NCI-H1105 (cell line): ENCODE measurements around the gene VAV1.
A peak's percentile ranks its signal among the peaks of the same experiment; 100 is the strongest.
"Not testable (repeated sequence)": the region's sequence is repeated elsewhere in the genome, so short reads cannot be mapped to it uniquely, and the experiment has no call there.

Experiments used
- DNase-seq: peaks from one replicate; lab custom pipeline; 2025; lab: John Stamatoyannopoulos, UW

VAV1 gene

DNA sequence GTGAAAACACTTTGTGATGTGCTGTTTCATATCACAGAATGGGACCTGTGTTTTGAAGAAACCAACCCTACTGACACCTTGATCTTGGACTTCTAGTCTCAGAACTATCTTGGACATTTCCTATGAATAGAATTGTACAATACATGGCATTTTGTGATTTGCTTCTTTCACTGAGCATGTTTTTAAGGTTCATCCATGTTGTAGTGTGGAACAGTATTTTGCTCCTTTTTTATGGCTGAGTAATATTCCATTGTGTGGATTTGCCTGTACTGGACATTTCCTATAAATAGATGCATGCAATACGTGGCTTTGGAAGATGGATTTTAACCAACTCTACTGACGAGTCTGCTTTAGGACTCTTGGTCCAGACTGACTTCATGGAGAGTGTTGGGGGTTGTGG lies 46.8 kb downstream of the VAV1 start:
- no peak for DNase-seq

GRCh38 chr19:6820237-6820636 lies 47.7 kb downstream of the VAV1 start:
- DNase-seq, result no peak

GRCh38 chr19:6821639-6822310 lies 49.3 kb downstream of the VAV1 start:
- no peak for DNase-seq

DNA sequence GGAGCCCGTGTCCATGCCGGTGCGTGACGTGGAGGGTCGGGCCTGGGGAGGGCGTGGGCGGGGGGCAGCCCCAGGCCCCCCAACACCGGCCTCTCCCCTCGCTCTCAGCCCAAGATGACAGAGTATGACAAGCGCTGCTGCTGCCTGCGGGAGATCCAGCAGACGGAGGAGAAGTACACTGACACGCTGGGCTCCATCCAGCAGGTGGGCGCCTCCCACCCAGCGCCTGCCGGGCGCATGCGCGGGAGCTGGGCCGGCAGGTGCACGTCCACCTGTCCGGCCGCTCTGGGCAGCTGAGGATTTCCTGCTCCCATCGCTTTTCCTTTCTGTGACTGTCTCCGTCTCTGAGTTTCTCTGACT lies 49.8 kb downstream of the VAV1 start:
- DNase-seq, result peak; percentile 53

GRCh38 chr19:6825076-6825774 lies 52.7 kb downstream of the VAV1 start:
- no peak for DNase-seq

DNA sequence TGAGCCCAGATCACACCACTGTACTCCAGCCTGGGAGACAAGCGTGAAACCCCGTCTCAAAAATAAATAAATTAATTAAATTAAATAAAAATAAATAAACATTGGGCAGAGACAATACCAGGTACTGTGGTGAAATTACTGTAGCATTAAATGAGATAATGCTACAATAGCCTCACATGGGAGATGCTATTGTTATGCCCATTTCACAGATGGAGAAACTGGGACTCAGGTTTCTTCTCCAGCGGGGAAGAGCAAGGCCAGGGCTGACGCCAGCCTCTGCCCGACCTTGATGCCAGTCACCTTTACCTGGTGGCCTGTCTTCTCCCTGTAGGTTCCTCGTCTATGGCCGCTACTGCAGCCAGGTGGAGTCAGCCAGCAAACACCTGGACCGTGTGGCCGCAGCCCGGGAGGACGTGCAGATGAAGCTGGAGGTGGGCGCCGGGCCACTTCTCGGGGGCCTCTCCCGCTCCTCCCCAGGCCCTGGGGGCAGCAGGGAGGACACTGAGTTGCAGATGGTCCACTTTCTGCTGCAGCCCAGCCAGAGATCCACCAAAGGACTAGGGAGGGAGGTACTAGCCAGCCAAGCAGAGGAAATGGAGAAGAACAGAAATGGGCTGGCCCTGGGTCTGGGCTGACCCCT lies 53.9 kb downstream of the VAV1 start:
- DNase-seq, result no peak

DNA sequence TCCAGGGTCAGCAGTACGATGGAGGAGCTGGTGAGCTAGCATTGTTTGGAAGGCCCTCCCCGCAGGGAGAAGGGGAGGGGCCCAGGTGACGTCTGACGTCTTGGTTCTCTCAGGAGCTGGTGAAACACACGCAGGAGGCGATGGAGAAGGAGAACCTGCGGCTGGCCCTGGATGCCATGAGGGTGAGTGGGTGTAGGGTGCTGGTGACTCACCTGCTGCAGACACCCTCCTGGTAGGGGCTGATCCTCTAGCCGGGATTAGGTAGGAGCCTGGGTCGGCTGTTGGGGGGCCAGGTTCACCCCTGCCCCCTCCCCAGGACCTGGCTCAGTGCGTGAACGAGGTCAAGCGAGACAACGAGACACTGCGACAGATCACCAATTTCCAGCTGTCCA lies 55.8 kb downstream of the VAV1 start:
- no peak for DNase-seq

GRCh38 chr19:6828698-6829633 lies 56.5 kb downstream of the VAV1 start:
- DNase-seq, result no peak

GRCh38 chr19:6829829-6830228 lies 57.3 kb downstream of the VAV1 start:
- DNase-seq, result not testable (repeated sequence)

DNA sequence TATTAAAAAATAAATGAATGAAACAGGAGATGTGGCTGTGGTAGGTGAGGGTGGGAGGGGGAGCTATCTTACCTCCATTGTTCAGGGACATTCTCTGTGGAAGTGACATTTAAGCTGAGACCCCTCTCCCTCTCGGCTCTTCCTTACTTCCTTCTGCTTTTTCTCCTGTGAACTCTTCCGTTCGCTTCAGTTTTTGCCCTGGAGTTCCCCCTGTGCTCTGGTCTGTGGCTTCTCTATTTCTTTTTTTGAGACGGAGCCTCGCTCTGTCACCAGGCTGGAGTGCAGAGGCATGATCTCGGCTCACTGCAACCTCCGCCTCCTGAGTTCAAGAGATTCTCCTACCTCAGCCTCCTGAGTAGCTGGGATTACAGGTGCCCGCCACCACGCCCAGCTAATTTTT lies 58.6 kb downstream of the VAV1 start:
- not testable (repeated sequence) for DNase-seq

DNA sequence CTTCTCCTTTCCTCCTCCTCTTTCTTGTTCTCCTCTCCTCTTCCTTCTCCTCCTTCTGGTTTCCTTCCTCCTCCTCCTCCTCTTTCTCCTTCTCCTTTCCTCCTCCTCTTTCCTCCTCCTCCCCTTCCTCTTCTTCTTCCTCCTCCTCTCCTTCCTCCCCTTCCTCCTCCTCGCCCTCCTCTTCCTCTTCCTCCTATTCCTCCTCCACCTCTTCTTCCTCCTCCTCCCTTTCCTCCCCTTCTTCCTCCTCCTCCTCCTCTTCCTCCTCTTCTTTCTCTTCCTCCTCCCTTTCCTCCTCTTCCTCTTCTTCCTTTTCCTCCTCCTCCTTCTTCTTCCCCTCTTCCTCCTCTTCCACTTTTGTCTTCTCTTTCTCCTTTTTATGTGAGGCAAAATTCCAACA lies 59.9 kb downstream of the VAV1 start:
- no peak for DNase-seq

DNA sequence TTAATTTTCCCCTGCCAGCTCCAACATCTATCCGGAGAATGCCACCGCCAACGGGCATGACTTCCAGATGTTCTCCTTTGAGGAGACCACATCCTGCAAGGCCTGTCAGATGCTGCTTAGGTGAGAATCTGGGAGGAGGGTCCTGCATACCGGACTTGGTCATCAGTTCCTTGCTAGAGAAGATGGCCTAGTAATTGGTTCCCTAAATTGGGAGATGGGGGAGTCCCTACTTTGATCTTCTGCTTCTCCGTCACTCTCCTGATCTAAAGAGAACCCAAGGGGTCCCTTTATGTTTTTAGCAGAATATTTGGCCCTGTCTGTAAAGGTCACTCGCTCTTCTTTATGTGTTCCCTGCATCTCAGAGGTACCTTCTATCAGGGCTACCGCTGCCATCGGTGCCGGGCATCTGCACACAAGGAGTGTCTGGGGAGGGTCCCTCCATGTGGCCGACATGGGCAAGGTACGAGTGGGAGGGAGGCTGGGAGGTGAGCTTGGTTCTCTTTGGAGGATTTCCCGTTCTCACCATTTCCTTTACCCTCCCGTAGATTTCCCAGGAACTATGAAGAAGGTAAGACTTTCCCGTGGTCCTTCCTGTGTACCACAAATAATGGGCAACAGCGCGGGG lies 60.8 kb downstream of the VAV1 start:
- no peak for DNase-seq

DNA sequence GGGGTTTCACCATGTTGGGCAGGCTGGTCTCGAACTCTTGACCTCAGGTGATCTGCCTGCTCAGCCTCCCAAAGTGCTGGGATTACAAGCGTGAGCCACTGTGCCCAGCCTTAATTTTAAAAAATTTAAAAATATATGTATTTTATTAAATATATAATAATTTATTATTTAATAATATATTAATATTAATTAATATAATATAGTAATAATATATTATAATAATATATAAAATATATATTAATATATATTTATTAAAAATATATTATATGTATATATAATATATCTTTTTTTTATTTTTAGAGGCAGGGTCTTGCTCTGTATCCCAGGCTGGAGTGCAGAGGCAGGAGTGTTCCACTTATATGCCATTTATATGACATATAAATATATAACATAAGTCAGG lies 61.9 kb downstream of the VAV1 start:
- DNase-seq, result no peak

- DNase-seq, result no peak
These were observed 63.0 kb downstream of the VAV1 start for GRCh38 chr19:6835501-6835900.

DNA sequence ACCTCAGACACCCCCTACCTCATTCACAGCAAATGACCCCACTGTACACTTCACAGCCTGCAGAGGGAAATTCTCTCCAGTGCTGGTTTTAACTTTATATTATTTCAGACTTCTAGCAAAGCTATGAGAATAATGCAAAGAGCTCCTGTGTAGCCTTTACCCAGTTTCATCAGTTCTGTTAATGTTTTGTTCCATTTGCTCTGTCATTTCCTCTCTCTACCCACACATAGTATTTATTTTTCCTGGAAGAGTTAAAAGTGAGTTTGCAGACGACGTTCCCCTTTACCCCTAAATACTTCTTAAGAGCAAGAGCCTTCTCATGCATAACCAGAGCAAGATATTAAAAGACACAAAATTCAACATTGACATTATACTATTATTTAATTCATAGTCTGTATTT lies 65.0 kb downstream of the VAV1 start:
- DNase-seq, result no peak

DNA sequence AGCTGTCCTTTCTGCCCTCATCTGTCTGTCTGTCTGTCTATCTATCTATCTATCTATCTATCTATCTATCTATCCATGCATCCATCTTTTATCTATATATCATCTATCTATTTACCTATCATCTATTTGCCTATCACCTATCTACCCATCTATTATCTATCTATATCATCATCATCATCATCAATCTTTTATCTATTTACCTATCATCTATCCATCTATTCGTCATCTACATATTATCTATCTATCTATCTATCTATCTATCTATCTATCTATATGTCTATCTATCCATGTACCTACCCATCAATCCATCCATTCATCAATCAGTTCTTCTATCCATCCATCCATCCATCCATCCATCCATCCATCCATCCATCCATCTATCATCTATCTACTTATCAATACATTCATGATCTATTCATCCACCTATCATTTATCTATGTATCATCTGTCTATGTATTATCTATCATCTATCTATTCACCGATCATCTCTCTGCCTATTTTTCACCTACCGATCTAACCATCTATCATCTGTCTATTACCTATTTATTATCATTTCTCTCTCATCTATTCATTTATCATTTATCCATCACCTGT lies 65.7 kb downstream of the VAV1 start:
- DNase-seq, result no peak

DNA sequence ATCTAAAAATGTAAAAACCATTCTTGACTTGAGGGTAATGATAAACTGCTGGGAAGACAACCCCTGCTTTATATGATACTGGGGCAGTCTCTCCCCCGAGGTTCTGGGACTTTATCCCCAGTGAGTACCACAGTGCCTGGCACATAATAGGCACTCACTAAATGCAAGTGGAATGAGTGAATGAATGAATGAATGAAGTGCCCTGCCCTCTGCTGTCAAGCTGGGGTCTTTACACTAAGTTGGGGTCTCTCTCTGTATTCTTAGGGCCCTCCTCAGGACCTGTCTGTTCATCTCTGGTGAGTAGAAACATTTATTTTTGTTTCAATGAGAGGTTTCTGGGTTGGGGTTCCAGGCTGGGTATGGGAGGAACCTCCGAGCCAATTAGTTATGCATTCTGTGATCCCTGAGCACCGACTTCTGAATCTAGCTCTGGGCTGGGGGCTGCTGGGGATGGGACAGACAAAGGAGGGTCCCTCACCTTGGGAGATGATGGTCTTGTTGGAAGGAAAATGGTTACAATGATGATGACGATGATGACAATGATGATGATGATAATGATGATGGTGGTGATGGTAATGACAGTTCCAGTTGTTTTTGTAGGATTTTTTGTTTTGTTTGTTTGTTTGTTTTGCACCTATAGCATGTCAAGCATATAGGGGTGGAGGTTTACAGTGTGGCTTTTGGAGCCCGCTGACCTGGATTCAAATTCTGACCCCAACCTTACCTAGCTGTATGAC lies 70.5 kb downstream of the VAV1 start:
- no peak for DNase-seq

DNA sequence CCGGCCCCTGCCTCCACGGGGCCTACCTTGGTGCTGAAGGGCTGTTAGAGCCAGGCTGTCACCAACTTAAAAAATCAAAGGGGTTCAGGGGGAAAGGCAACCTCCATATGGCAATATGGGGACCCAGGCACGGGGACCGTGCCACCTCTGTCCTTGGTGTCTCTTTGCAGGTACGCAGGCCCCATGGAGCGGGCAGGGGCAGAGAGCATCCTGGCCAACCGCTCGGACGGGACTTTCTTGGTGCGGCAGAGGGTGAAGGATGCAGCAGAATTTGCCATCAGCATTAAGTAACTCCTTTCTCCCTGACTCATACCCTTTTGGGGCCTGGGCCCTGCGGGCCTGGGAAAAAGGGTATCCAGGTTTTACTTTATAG lies 75.3 kb downstream of the VAV1 start:
- DNase-seq, result no peak

DNA sequence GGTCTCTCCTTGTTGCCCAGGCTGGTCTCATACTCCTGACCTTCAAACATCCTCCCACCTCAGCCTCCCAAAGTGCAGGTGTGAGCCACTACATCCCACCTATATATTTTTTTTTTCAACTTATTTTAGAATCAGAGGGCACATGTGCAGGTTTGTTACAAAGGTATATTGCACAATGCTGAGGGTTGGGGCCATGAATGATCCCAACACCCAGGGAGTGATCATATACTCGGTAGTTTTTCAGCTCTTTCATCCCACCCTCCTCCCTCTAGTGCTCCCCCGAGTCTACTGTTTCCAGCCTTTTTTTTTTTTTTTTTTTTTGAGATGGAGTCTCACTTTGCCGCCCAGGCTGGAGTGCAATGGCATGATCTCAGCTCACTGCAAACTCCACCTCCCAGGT lies 76.5 kb downstream of the VAV1 start:
- DNase-seq, result no peak

GRCh38 chr19:6849876-6850275 lies 77.4 kb downstream of the VAV1 start:
- DNase-seq, result no peak

GRCh38 chr19:6851359-6851758 lies 78.9 kb downstream of the VAV1 start:
- no peak for DNase-seq
